Upper lobe of right lung (tissue), 1 donor: Measurements from ENCODE around the gene MPND. TPM values are rescaled to one million over a fixed set of nuclear protein-coding genes. Genes with fewer than 3 reads are reported as not detected.
A peak's percentile ranks its signal among the peaks of the same experiment; 100 is the strongest.

Experiments used
- ATAC-seq: fragments of 200-7000 bp; cut with Tn5 transposase; one replicate; pipeline ENCODE4 v1.9.1; 2020; ENCODE audit warnings: mild to moderate bottlenecking, moderate library complexity
- DNase-seq: peaks from one replicate; pipeline ENCODE4 v3.0.0-alpha.2; 2020
- H3K27ac ChIP-seq: fragments of 200-600 bp; one replicate; pipeline ENCODE4 v1.8.0; 2022
- H3K27me3 ChIP-seq: fragments of 200-600 bp; one replicate; pipeline ENCODE4 v1.8.0; 2022; ENCODE audit warnings: mild to moderate bottlenecking
- H3K36me3 ChIP-seq: fragments of 200-600 bp; one replicate; pipeline ENCODE4 v1.8.0; 2022
- H3K4me1 ChIP-seq: fragments of 200-600 bp; one replicate; pipeline ENCODE4 v1.8.0; 2022
- H3K4me3 ChIP-seq: fragments of 200-600 bp; one replicate; pipeline ENCODE4 v1.8.0; 2022; ENCODE audit warnings: mild to moderate bottlenecking
- H3K9me3 ChIP-seq: fragments of 200-600 bp; one replicate; pipeline ENCODE4 v1.8.0; 2022
- intact Hi-C: fragments of 100-400 bp; cut with DNase I; formaldehyde crosslinking; loops from one replicate; pipeline ENCODE4 v1.11.0; 2022
- total RNA-seq: library from RNA; stranded (reverse); fragmentation: NEBNext Ultra II Directional; extraction: Animal tissue kit (Norgen Biotek cat#: 25700); gene quantifications from one replicate; pipeline ENCODE4 v1.2.1, GENCODE V29; 2021
- TF ChIP-seq, protein P1 (sequence below): fragments of 200-600 bp; IDR thresholded peaks from one replicate; pipeline ENCODE4 v1.8.0; 2022; ENCODE audit warnings: antibody characterized with exemption
- donor health status: DM: no; HTN: yes; CAD: no; lungs with severe emphysema.

MPND gene
- total RNA-seq, 1 donor from 2014 or later, result 29.3 TPM

DNA sequence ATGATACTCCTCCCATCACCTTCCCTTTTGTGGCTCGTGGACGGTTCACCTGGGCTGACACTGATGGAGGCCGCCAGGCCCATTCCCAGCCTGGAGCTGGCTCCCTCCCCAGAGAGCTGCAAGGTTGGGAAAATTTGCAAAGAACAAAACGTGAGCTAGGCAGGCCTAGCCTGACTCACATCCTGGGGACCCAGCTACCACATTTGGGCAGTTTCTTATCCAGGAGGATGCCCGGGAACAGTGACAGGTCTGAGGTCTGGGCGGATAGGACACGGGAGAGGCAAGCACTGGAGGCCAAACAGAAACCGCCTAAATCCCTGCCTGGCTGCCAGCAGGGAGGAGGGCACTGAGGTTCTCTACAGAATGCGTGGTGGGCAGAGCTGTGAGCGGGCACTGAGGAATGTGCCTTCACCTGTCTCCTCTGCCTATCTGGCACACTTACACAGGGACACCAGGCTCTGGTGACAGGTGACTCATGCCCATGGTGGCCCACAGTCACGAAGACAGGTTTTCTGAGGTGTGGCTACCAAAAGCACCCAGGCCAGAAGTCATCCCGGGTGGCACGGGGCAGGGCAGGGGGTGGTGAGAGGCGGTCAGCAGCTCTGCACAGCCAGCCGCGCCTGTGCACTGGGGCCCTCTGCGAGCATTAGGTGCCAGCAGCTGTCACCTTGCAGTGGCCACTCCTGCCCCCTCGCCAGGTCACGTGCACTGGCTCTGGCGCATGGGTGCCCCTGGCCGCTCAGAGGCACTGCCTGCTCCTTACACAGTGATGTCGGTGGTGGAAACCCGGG is 33.8 kb downstream of the MPND start:
- Histone ChIP-seq H3K27me3 (no peaks in the 10 kb centered on the region), H3K4me3 (no peak overlapping the region), H3K9me3 (no peaks in the 10 kb centered on the region), H3K27ac (peak overlapping the region; percentile 17), H3K4me1 (peaks cover 81% of the 10 kb centered on the region), H3K36me3 (no peaks in the 10 kb centered on the region)
- intact Hi-C loops, result no loop called here
- TF ChIP-seq, protein P1, sequence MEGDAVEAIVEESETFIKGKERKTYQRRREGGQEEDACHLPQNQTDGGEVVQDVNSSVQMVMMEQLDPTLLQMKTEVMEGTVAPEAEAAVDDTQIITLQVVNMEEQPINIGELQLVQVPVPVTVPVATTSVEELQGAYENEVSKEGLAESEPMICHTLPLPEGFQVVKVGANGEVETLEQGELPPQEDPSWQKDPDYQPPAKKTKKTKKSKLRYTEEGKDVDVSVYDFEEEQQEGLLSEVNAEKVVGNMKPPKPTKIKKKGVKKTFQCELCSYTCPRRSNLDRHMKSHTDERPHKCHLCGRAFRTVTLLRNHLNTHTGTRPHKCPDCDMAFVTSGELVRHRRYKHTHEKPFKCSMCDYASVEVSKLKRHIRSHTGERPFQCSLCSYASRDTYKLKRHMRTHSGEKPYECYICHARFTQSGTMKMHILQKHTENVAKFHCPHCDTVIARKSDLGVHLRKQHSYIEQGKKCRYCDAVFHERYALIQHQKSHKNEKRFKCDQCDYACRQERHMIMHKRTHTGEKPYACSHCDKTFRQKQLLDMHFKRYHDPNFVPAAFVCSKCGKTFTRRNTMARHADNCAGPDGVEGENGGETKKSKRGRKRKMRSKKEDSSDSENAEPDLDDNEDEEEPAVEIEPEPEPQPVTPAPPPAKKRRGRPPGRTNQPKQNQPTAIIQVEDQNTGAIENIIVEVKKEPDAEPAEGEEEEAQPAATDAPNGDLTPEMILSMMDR, result no peak
- DNase-seq (no peak), ATAC-seq (no peak)

DNA sequence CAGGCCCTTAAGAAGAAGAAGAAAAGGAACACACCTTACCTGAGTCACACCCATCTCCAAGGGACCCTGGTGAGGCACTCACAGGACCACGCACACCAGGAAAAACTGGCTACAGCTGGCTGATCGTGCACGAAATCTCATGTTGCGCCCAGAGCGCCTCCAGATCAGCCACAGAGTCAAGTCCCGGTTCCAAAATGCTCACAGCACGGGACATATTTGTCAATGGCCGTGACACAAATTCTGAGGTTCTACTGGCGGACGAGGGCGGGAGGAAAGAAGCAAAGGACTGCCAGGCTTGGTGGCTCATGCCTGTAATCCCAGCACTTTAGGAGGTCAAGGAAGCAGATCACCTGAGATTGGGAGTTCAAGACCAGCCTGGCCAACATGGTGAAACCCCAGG is 35.5 kb downstream of the MPND start:
- Histone ChIP-seq H3K9me3 (no peaks in the 10 kb centered on the region), H3K36me3 (peaks cover 8% of the 10 kb centered on the region), H3K4me3 (no peak overlapping the region), H3K27ac (peak overlapping the region; percentile 82), H3K4me1 (peaks cover 64% of the 10 kb centered on the region), H3K27me3 (no peaks in the 10 kb centered on the region)
- ATAC-seq, result no peak
- no peak for DNase-seq
- TF ChIP-seq, protein P1, result no peak
- intact Hi-C loops, result no loop called here

DNA sequence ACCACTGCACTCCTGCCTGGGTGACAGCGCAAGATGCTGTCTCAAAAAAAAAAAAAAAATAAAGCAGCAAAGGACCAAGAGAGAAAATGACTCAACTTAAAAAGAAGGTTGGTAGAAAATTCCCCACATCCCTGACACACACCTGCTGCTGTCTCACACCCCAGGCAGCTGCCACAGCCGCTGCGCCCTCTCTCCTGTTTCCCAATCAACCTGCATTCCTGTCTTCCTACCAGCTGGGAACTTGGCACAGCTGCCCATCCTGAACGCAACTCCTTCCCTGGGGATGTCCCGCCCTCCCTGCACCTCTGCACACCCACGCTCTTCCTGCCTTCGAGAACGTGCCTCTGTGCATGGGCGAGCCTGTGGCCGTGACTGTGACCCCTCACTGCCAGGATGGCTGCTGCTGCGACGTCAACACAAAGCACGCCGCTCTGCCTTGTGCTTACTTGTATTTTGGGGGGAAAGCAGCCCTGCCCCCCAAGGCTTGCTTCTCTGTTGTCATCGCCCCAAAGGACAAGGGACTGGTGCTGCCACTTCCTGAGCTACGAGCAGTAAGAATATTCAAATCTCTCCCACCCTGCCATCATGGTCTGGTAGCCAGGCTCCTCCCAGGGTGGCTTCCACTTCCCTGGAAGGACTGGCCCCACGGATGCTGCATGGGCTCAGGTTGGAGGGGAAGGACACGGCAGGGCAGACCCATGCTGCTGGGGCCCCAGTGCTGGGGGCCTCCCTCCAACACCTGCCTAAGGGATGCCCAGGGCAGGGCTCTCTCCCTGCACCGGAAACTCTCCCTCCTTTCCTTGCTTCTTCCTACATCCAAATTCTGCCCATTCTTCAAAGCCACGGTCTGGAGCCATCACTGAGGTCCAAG is 36.3 kb downstream of the MPND start:
- H3K4me1 ChIP-seq, result peaks cover 57% of the 10 kb centered on the region
- no peaks in the 10 kb centered on the region for H3K9me3 ChIP-seq
- peak overlapping the region; percentile 82 for H3K27ac ChIP-seq
- no peaks in the 10 kb centered on the region for H3K27me3 ChIP-seq
- ATAC-seq (peak; percentile 74), DNase-seq (peak; percentile 88)
- H3K36me3 ChIP-seq, result peaks cover 14% of the 10 kb centered on the region
- intact Hi-C loops, result no loop called here
- TF ChIP-seq, protein P1, result no peak
- no peak overlapping the region for H3K4me3 ChIP-seq

DNA sequence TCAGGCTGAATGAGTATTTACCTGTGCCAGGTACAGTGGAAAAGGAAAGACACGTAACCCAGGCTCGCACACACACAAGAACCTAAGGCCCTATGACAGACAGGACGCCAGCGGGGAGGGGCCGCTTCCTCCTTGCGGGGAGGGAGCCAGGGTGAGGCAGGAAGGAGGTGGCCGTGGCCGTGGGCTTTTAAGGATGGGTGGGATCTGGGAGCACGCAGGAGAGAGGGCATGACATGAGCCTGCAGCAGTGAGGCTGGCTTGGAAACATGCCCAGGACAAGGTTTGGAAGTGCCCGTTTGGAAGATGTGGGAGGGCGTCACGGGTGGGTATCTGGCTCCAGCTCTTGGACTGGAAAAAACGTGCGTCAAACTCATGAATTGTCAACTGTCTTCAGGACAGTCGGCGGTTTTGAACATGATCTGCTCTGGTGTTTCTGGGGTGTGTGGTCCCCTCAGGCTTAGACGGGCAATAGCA is 36.9 kb downstream of the MPND start:
- ATAC-seq (peak; percentile 51), DNase-seq (no peak)
- Histone ChIP-seq H3K4me3 (no peak overlapping the region), H3K27ac (peak overlapping the region; percentile 82), H3K4me1 (peaks cover 50% of the 10 kb centered on the region), H3K36me3 (peaks cover 15% of the 10 kb centered on the region), H3K27me3 (no peaks in the 10 kb centered on the region), H3K9me3 (no peaks in the 10 kb centered on the region)
- intact Hi-C loops, result no loop called here
- TF ChIP-seq, protein P1, result no peak

DNA sequence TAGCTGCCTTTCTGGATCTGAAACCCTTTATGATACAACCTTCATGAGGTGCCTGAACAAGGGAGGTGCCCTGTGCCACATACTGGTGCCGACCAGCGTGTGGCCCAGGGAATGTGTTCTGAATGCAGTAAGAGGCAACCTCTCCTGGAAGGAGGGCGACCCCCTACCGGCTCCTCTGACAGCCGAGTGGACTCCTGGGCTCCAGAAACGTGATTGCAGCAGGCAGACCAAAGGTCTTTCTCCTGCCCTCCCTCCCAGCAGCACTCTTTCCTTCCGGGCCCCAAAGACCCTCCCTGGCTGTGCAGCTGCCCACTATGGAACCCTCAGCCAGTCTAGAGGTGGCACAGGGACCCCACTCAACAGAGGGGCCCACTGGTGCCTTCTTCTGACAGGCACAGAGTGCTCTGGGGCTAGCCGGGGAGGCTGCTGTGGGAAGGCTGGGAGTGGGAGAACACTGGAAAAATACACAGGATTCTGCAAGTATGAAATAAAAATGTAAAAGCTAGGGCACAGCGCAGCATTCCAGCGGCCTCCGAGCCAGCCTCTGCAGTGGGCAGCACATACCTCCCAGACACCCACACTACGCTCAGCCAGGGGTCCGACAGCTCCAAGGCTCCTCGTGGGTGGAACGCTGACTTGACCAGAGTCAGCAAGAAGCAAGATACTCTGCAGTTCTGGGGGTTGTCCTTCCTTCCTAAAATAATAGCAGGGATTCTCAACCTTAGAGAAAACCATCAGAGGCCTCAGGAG is 42.1 kb downstream of the MPND start:
- Histone ChIP-seq H3K9me3 (no peaks in the 10 kb centered on the region), H3K27me3 (no peaks in the 10 kb centered on the region), H3K27ac (no peak overlapping the region), H3K4me1 (peaks cover 31% of the 10 kb centered on the region), H3K4me3 (no peak overlapping the region), H3K36me3 (peaks cover 20% of the 10 kb centered on the region)
- ATAC-seq (no peak), DNase-seq (no peak)
- intact Hi-C loops, result no loop called here
- TF ChIP-seq, protein P1, result no peak
